ENCODE measurements around the gene ZIC5.

Gene ZIC5

GRCh38 chr13:99935772-99936171, 35.8 kb downstream of the ZIC5 start:
- DNase-seq (ENCODE audit: low read depth in 2 of 2): no peak

- no peak for DNase-seq (ENCODE audit: low read depth in 2 of 2)
These were observed 38.7 kb downstream of the ZIC5 start for GRCh38 chr13:99932912-99933311.

GRCh38 chr13:99930925-99931324, 40.6 kb downstream of the ZIC5 start:
- no peak for DNase-seq (ENCODE audit: low read depth in 2 of 2)

GRCh38 chr13:99929866-99930265, 41.7 kb downstream of the ZIC5 start:
- DNase-seq (ENCODE audit: low read depth in 2 of 2): no peak

GRCh38 chr13:99926014-99926731, 45.4 kb downstream of the ZIC5 start:
- DNase-seq (ENCODE audit: low read depth in 2 of 2): no peak

- no peak for DNase-seq (ENCODE audit: low read depth in 2 of 2)
These were observed 47.5 kb downstream of the ZIC5 start for GRCh38 chr13:99923877-99924582.

- no peak for DNase-seq (ENCODE audit: low read depth in 2 of 2)
These were observed 48.7 kb downstream of the ZIC5 start for GRCh38 chr13:99922631-99923404.

GRCh38 chr13:99919132-99919531, 52.4 kb downstream of the ZIC5 start:
- no peak for DNase-seq (ENCODE audit: low read depth in 2 of 2)

- DNase-seq (ENCODE audit: low read depth in 2 of 2): no peak
These were observed 55.0 kb downstream of the ZIC5 start for GRCh38 chr13:99916366-99917103.

GRCh38 chr13:99913167-99913566, 58.4 kb downstream of the ZIC5 start:
- DNase-seq (ENCODE audit: low read depth in 2 of 2): no peak
